ENCODE measurements around the gene NFIB. TPM values are rescaled to one million over a fixed set of nuclear protein-coding genes. Genes with fewer than 3 reads are reported as not detected.

Gene NFIB
- total RNA-seq, 1 donor from 2014 or later = not detected

- intact Hi-C loops (cut with micrococcal nuclease) = no loop called here
Measured at GRCh38 chr9:14043483-14043882, 270.5 kb downstream of the NFIB start.

- intact Hi-C loops (cut with micrococcal nuclease) = no loop called here
Measured at GRCh38 chr9:14037331-14037730, 276.6 kb downstream of the NFIB start.

GRCh38 chr9:14033067-14033466 is 280.9 kb downstream of the NFIB start:
- intact Hi-C loops (cut with micrococcal nuclease) = no loop called here
